NCI-H1436 (cell line): ENCODE data around the gene TNNI2.
"Not testable (repeated sequence)": the region's sequence is repeated elsewhere in the genome, so short reads cannot be mapped to it uniquely, and the experiment has no call there.

ENCODE experiments used
- DNase-seq: peaks from one replicate; lab custom pipeline; 2025; lab: John Stamatoyannopoulos, UW

Gene TNNI2

GRCh38 chr11:1838426-1839144 lies at the start of gene TNNI2:
TNNI2 (plus strand) TSS chr11:1838981; CDS start chr11:1839697, 716 bp downstream.
- DNase-seq: no peak

DNA sequence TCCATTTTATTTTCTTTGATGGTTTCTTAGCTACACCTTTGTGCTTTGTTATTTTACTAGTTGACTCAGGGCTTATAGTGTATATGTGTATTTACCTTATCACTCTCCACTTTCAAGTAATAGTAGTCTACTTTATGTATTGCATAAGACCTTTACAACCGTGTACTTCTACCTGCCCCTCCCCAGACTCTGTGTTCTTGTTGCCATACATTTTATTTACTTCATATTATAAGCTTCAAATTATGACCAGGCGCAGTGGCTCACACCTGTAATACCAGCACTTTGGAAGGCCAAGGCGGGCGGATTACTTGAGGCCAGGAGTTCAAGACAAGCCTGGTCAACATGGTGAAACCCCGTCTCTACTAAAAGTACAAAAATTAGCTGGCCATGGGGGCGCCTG lies 46.9 kb upstream of the TNNI2 start:
- DNase-seq: no peak

DNA sequence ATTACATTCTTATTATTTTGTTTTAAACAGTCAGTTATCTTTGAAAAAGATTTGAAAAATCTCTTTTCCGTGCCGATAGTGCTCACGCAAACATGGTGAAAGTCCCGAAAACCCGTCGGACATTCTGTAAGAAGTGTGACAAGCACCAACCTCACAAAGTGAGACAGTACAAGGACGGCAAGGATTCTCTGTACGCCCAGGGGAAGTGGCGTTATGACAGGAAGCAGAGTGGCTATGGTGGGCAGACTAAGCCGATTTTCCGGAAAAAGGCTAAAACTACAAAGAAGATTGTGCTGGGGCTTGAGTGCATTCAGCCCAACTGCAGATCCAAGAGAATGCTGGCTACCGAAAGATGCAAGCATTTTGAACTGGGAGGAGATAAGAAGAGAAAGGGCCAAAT lies 46.3 kb upstream of the TNNI2 start:
- no peak for DNase-seq

- no peak for DNase-seq
Observed at GRCh38 chr11:1793081-1793480, 45.7 kb upstream of the TNNI2 start.

- DNase-seq: no peak
Observed at GRCh38 chr11:1796413-1797011, 42.3 kb upstream of the TNNI2 start.

GRCh38 chr11:1797391-1798125 lies 41.2 kb upstream of the TNNI2 start:
- no peak for DNase-seq

DNA sequence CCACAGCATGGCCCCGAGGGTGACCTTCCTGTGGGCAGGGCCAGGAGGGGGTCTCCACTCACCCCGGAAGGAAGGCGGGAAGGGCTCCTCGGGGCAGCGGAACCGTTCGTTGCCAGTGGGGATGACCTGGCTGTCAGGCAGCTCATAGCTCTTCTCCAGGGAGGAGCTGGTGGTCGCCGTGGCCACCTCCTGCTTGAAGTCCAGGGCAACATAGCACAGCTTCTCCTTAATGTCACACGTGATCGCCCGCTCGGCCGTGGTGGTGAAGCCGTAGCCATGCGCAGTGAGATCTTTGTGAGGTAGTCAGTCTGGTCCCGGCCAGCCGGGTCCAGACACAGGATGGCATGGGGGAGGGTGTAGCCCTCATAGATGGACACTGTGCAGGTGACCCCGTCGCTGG lies 35.5 kb upstream of the TNNI2 start:
- DNase-seq: no peak

DNA sequence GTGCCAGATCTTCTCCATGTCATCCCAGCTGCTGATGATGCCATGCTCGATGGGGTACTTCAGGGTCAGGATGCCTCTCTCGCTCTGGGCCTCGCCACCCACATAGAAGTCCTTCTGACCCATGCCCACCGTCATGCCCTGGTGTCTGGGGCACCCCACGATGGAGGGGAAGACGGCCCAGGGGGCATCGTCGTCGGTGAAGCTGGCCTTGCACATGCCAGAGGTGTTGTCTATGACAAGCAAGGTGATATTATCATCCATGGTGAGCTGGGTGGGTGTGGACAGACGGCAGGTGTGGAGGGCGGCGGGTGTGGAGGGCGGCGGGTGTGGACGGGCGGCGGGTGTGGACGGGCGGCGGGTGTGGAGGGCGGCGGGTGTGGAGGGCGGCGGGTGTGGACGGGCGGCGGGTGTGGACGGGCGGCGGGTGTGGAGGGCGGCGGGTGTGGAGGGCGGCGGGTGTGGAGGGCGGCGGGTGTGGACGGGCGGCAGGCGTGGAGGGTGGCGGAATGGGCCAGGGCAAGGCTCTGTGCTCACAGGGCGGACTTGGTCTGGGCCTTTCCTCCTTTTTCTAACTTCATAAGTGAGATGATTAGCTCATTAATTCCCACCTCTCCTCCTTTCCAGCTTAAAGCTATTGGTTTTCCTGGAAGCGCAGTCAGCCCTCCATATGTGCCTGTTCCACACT lies 34.8 kb upstream of the TNNI2 start:
- DNase-seq: not testable (repeated sequence)

DNA sequence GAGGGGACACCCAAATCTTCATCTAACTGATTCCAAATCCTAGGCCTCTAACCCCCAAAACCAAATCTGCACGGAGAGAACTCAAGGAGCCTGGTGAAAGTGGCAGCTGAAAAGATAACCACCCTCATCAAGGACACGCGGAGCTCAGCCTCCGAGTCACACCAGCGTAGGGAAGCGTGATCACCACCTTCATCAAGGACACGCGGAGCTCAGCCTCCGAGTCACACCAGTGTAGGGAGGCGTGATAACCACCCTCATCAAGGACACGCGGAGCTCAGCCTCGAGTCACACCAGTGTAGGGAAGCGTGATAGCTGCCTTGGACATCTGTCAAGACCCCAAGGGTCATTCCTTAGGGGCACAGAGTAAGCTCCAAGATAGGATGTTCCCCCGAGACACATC lies 33.3 kb upstream of the TNNI2 start:
- no peak for DNase-seq

- DNase-seq: no peak
Observed at GRCh38 chr11:1807264-1807995, 31.4 kb upstream of the TNNI2 start.

DNA sequence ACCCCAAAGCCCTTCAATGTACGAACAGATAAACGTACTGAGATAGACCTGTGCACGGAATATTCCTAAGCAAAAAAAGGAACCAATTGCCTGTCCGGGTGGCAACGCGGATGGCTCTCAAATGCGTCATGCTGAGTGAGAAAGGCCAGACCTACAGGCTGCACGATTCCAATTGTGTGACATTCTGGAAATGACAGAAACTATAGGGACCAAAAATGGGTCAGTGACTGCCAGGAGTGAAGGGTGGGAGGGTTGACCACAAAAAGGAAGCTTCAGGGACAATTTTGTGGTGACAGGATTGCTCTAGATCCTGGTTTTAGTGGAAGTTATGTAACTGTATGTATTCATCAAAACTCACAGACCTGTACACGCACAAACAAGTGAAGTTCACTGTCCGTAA lies 28.0 kb upstream of the TNNI2 start:
- DNase-seq: no peak

GRCh38 chr11:1812274-1812673 lies 26.5 kb upstream of the TNNI2 start:
- DNase-seq: no peak

DNA sequence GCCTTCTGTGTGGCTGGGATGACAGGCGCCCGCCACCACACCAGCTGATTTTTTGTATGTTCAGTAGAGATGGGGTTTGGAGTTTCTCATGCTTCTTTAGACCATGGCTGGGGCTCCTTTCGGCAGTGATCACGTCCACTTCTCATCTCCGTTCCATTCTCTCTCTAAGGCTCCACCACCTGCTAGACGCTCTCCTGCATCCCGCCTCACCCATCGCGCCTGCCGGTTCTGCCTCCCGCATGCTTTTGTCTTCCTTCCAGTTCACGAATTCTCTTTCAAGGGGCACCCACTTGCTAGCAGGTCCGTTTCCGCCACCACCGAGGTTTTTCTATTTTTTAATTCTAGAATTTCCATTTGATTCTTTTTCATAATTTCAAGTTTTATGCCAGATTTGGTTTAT lies 26.0 kb upstream of the TNNI2 start:
- no peak for DNase-seq

GRCh38 chr11:1813356-1813755 lies 25.4 kb upstream of the TNNI2 start:
- DNase-seq: not testable (repeated sequence)

- no peak for DNase-seq
Observed at GRCh38 chr11:1814691-1815090, 24.1 kb upstream of the TNNI2 start.

- no peak for DNase-seq
Observed at GRCh38 chr11:1815311-1815710, 23.5 kb upstream of the TNNI2 start.

GRCh38 chr11:1815751-1816150 lies 23.0 kb upstream of the TNNI2 start:
- no peak for DNase-seq

DNA sequence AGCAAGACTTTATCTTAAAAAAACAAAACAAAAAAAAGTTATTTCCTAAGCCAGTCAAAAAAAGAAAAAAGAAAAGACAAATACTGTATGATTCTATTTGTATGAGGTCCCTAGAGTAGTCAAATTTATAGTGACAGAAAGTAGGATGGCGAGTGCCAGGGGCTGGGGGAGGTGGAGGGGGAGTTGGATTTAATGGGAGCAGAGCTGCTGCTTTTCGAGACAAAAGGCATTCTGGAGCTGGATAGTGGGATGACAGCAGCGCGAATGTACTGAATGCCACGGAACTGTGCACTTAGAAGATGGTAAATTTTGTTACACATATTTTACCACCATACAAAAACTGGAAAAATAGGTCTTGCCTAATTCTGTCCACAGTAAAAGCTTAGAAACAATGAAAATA lies 21.8 kb upstream of the TNNI2 start:
- DNase-seq: no peak

- no peak for DNase-seq
Observed at GRCh38 chr11:1817511-1817910, 21.3 kb upstream of the TNNI2 start.

GRCh38 chr11:1819074-1819473 lies 19.7 kb upstream of the TNNI2 start:
- DNase-seq: no peak

DNA sequence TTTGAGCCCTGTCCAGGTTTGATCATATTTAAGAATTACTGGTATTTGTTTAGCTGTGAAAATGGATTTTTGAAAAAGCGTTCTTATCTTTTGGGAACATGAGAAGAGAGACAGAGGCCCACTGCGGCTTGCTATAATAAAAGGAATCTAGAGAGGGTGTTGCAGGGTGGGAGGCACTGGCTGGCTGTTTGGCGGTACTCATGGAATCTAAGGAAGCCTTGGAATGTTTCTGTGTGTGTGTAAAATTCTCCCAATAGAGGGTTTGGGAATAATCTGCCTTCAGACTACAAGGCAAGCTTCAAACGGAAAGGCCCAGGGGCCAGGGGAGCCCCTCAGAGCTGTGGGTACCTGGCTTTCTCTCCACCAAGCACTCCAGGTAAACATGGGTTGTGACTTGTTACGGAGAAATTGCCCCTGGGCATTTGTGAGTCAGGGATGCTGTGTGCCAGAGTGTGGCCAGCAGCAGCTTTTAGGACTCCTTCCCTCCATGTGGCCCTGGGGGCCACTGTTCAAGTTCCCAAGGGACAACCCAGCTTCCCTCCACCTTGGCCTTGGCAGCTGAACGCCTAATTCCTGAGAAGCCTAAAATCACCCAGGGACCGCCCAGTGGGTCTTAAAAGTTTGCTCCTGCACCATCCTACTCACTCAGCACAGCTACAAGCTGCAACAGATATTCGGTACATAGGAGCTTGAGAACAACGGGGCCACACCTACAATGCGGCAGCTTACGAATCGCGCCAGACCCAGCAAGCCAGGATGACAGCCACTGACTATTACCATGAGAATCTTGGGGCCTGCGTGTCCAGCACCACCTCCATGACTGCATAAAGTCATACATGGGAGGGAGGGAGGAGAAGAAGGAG lies 18.1 kb upstream of the TNNI2 start:
- DNase-seq: no peak
